Epithelial cell of esophagus (primary cell): ENCODE results near the gene ASPSCR1.

Source experiments
- DNase-seq: peaks from one replicate; pipeline ENCODE4 v3.0.0; 2010; ENCODE audit warnings: low read depth
- H3K4me3 ChIP-seq: 2 replicates; pipeline ENCODE4 v1.5.1; 2011; ENCODE audit warnings: mild to moderate bottlenecking, low read length, control low read depth
- TF ChIP-seq, protein P1 (sequence below): IDR thresholded peaks from 2 replicates; pipeline ENCODE4 v1.5.1; 2011; ENCODE audit warnings: low read depth, mild to moderate bottlenecking, low read length, control low read depth, inconsistent platforms; ENCODE audit not compliant: insufficient read depth; ENCODE audit errors: missing control alignments

Gene ASPSCR1

DNA sequence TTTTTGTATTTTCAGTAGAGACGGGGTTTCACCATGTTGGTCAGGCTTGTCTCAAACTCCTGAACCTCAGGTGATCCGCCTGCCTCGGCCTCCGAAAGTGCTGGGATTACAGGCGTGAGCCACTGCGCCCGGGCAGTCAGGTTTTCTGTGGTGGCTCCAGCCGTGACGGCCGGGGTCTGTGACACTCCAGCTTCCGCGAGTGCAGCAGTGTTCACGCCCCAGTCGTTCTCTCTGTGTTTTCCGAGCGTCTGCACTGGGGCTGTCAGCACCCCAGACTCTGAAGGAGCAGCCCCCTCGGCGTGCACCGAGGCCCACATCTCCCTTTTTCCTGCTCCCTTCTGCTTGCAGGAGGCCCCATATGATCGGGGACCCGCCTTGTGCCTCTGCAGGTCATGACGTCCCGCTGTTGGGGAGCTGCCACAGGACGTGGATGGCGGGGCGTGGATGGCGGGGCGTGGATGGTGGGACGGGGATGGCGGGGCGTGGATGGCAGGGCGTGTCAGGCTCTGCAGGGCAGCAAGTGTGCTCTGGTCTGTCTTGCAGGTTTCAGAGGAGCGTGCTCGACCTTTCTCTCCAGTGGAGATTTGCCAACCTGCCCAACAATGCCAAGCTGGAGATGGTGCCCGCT lies 5.7 kb downstream of the ASPSCR1 start:
- H3K4me3 ChIP-seq = no peak overlapping the region
- DNase-seq = no peak
- TF ChIP-seq, protein P1, sequence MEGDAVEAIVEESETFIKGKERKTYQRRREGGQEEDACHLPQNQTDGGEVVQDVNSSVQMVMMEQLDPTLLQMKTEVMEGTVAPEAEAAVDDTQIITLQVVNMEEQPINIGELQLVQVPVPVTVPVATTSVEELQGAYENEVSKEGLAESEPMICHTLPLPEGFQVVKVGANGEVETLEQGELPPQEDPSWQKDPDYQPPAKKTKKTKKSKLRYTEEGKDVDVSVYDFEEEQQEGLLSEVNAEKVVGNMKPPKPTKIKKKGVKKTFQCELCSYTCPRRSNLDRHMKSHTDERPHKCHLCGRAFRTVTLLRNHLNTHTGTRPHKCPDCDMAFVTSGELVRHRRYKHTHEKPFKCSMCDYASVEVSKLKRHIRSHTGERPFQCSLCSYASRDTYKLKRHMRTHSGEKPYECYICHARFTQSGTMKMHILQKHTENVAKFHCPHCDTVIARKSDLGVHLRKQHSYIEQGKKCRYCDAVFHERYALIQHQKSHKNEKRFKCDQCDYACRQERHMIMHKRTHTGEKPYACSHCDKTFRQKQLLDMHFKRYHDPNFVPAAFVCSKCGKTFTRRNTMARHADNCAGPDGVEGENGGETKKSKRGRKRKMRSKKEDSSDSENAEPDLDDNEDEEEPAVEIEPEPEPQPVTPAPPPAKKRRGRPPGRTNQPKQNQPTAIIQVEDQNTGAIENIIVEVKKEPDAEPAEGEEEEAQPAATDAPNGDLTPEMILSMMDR = no peak

DNA sequence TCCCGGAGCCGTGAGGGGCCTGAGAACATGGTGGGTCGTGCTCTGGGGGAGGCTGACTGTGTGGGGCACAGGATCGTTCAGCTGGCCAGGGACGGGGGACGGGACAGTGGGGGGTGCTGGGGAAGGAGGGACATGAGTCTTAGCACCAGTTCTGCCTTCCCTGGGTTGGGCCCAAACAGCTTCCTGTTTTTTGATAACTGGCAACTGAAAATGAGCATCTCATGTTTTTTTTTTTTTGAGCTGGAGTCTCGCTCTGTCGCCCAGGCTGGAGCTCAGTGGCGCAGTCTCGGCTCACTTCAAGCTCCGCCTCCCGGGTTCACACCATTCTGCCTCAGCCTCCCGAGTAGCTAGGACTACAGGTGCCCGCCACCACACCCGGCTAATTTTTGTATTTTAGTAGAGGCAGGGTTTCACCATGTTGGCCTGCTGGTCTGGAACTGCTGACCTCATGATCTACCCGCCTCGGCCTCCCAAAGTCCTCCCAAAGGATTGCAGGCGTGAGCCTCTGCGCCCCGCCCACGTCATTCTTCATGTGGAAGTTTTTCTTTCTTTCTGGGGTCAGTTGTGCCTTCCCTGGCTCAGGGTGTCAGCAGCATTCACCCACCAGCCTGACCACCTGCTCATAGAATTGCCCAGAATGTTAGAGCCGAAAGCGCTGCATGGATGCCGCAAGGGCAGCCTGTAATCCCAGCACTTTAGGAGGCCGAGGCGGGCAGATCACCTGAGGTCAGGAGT lies 6.4 kb downstream of the ASPSCR1 start:
- no peak overlapping the region for H3K4me3 ChIP-seq
- no peak for DNase-seq
- TF ChIP-seq, protein P1 = no peak

DNA sequence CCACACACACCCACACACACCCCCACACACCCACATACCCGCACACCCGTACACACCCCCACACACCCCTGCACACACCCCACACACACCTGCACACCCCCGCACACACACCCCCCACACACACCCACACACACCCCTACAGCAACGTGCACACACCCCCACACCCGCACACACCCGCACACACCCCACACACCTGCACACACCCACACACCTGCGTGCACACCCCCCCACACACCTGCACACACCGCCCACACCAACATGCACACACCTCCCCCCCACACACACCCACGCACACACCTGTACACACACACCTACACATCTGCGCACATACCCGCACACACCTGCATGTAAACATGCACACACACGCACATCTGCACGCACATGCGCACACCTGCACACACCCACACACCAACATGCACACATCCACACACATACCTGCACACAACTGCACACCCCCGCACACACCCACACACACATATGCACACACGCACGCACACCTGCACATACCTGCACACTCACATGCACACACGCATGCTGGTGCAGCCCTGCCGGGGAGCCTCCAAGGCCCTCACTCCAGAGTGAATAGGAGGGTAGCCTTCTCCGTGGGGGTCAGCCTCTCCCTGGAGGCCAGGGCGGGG lies 7.5 kb downstream of the ASPSCR1 start:
- no peak overlapping the region for H3K4me3 ChIP-seq
- DNase-seq = no peak
- TF ChIP-seq, protein P1 = no peak

DNA sequence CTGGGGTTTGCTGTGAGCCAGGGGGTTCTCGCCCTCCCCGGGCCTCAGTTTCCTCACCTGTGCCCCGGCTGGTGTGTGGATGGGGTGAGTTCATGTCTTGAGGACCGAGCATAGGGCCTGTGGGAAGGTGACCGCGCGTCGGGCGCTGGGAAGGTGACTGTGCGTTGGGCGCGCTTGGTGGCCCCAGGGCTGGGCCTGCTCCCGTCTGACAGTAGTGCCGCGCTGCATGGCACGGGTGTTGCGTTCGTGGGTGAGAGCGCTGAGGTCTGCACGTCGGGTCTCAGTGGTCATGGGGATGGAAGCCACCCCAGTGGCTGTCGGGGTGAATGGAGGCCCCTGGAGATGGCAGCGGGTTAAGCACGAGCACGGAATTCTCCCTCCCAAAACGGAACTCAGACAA lies 9.2 kb downstream of the ASPSCR1 start:
- no peak for DNase-seq
- TF ChIP-seq, protein P1 = no peak
- H3K4me3 ChIP-seq = no peak overlapping the region

DNA sequence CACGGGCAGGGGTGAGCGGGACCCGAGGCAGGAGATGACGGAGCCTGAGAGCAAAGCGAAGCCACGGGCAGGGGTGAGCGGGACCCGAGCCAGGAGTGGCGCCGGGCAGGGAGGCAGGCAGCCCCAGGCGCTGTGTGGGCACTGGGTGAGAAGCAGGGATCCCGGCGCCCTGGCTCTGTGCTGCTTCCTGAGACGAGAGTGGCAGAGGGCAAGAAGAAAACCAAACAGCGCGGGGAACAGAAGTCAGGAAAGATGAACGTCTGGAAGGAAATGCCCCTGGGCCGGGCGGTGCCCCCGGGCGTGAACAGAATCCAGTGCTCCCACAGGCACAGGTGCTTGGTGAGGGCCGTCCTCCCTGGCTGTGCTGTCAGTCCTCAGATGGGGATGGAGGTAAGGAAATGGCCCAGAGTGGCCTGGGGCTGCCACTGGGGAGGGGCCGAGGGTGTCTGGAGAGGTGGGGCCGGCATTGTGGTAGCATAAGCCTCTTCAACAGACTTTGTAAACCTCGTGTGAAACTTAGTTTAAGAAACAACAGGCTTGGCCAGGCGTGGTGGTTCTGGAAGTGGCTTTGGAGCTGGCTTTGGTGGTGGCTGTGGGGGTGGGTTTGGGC lies 9.8 kb downstream of the ASPSCR1 start:
- TF ChIP-seq, protein P1 = no peak

DNA sequence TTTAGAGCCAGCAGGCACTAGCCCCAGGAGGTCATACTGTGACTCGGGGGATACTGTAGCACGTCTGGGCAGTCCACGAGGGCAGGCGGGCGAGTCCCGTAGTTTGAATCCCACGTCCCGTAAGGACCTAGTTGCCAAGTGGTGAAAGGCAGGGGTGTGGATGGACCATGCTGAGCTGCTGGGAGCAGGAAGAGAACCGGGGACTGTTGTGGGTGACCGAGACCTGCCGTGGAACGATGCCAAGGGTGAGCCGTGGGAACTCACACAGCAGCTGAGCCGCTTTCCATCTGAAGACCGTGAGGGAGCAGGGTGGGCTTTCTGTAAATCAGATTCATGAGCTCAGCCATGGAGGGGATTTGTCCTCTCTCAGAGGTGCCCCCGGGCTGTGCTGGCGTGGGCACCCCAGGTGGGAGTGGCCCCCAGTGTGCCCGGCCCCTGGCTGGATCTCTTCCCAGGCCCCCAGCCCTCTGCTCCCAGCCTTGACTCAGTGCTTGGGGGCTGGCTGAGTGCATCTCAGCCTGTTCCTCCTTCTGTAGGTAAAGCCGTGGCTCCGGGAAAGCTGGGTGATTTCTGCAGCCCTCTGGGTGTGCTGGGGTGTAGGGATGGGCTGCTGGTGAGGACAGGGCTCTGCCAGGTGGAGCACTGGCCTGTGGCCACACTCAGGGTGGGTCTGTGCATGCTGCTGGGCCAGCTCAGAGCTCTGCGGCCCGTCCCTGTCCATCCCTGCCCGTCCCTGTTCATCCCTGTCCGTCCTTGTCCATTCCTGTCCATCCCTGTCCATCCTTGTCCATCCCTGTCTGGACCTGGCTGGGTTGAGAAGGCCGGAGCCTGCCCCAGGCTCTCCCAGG lies 13.6 kb downstream of the ASPSCR1 start:
- no peak overlapping the region for H3K4me3 ChIP-seq
- TF ChIP-seq, protein P1 = no peak
- DNase-seq = no peak

More for the DNA sequence above, 9.8 kb downstream of the ASPSCR1 start:
- DNase-seq = no peak
- no peak overlapping the region for H3K4me3 ChIP-seq
